Activated CD4-positive, CD25-positive, alpha-beta regulatory T cell (primary cell): ENCODE data around the gene WHRN.

ENCODE experiments used
- DNase-seq, 4 experiments: peaks; one replicate each; lab custom pipeline; 2025; lab: John Stamatoyannopoulos, UW

WHRN gene

GRCh38 chr9:114397219-114397847 is 107.9 kb downstream of the WHRN start:
- DNase-seq: no peak

GRCh38 chr9:114396558-114397218 is 108.6 kb downstream of the WHRN start:
- no peak for DNase-seq

- DNase-seq: no peak
Observed at GRCh38 chr9:114395768-114396167, 109.5 kb downstream of the WHRN start.

GRCh38 chr9:114395334-114395617 is 110.0 kb downstream of the WHRN start:
- DNase-seq: no peak

- no peak for DNase-seq
Observed at GRCh38 chr9:114394523-114395333, 110.5 kb downstream of the WHRN start.

- DNase-seq: no peak
Observed at GRCh38 chr9:114392749-114393112, 112.5 kb downstream of the WHRN start.

GRCh38 chr9:114390952-114391351 is 114.3 kb downstream of the WHRN start:
- no peak for DNase-seq

GRCh38 chr9:114389612-114390368 is 115.5 kb downstream of the WHRN start:
- DNase-seq: no peak

- no peak for DNase-seq
Observed at GRCh38 chr9:114388764-114389375, 116.4 kb downstream of the WHRN start.

- no peak for DNase-seq
Observed at GRCh38 chr9:114388357-114388682, 117.0 kb downstream of the WHRN start.

- peak; percentile 55 to 79 (median 70) for DNase-seq
Observed at GRCh38 chr9:114387680-114388356, 117.5 kb downstream of the WHRN start, which contains the start of gene AKNA. TSS of gene AKNA (minus strand) at chr9:114387982. CDS start at chr9:114381333, 6,649 bp downstream.

GRCh38 chr9:114386886-114387679 is 118.2 kb downstream of the WHRN start:
- DNase-seq: no peak

- no peak for DNase-seq
Observed at GRCh38 chr9:114386361-114386885, 118.8 kb downstream of the WHRN start.

GRCh38 chr9:114385397-114386181 is 119.7 kb downstream of the WHRN start:
- DNase-seq: peak; percentile 65 to 79 (median 73)

- DNase-seq: no peak
Observed at GRCh38 chr9:114384836-114385396, 120.4 kb downstream of the WHRN start.

GRCh38 chr9:114384341-114384740 is 120.9 kb downstream of the WHRN start:
- no peak for DNase-seq

GRCh38 chr9:114383521-114384231 is 121.6 kb downstream of the WHRN start:
- DNase-seq: no peak

GRCh38 chr9:114382699-114383520 is 122.4 kb downstream of the WHRN start:
- DNase-seq: peak in 2 of 4 experiments; percentile 20 to 34
